B cell (primary cell): ENCODE data around the gene CGB3. TPM values are rescaled to one million over a fixed set of nuclear protein-coding genes. Genes with fewer than 3 reads are reported as not detected.
"Not testable (repeated sequence)": the region's sequence is repeated elsewhere in the genome, so short reads cannot be mapped to it uniquely, and the experiment has no call there.

Experiments
- ATAC-seq: fragments of 200-7000 bp; cut with Tn5 transposase; one replicate; pipeline ENCODE4 v1.10.0; 2021; ENCODE audit warnings: low read depth, mild to moderate bottlenecking, moderate number of reproducible peaks, moderate library complexity
- CTCF ChIA-PET: fragments of 350-600 bp; sonication (Branson Sonifier 250); formaldehyde crosslinking; loops from one replicate; lab custom pipeline; 2021; ENCODE audit warnings: antibody characterized with exemption, inconsistent platforms; lab: Charles Lee
- POLR2A ChIA-PET: fragments of 350-600 bp; sonication (Branson Sonifier 250); formaldehyde crosslinking; loops from one replicate; lab custom pipeline; 2021; ENCODE audit warnings: antibody characterized with exemption; lab: Charles Lee
- DNase-seq: peaks from one replicate; pipeline ENCODE4 v3.0.0; 2013
- H2AFZ ChIP-seq: 2 replicates; pipeline ENCODE4 v1.6.1; 2012; ENCODE audit warnings: mild to moderate bottlenecking, low read depth, low read length; ENCODE audit not compliant: insufficient read depth, poor library complexity, severe bottlenecking
- H3K27ac ChIP-seq, 2 donors: 1 replicate in 1 of 2; 2 replicates in 1 of 2; pipeline ENCODE4 v1.5.1; 2012 to 2013; ENCODE audit warnings: low read length in 2 of 2, mild to moderate bottlenecking in 2 of 2, moderate library complexity in 1 of 2
- H3K27me3 ChIP-seq, 4 experiments: fragments of 200-600 bp in 1 of 4; sonication (generic) in 1 of 4; replicated peaks in 1 of 4; 1 replicate in 2 of 4; 2 replicates in 2 of 4; pipeline versions ENCODE4 v1.6.1 to v1.7.0; 2013 to 2016; ENCODE audit warnings: low read length in 3 of 4, mild to moderate bottlenecking in 2 of 4, mixed read lengths in 1 of 4, moderate library complexity in 1 of 4; ENCODE audit not compliant: insufficient read depth in 4 of 4, control insufficient read depth in 3 of 4; ENCODE audit errors: control extremely low read depth in 1 of 4
- H3K36me3 ChIP-seq, 2 experiments: replicated peaks in 1 of 2; 1 replicate in 1 of 2; 2 replicates in 1 of 2; pipeline versions ENCODE4 v1.6.1 to v1.7.1; 2013; ENCODE audit warnings: low read length in 1 of 2; ENCODE audit not compliant: insufficient read depth in 2 of 2, control insufficient read depth in 1 of 2; ENCODE audit errors: control extremely low read depth in 1 of 2, extremely low read depth in 1 of 2
- H3K4me1 ChIP-seq, 2 donors: fragments of 200-600 bp in 1 of 2; sonication (generic) in 1 of 2; 1 replicate in 1 of 2; 2 replicates in 1 of 2; pipeline versions ENCODE4 v1.5.1 to v1.6.1; 2013 to 2017; ENCODE audit warnings: low read length in 2 of 2; ENCODE audit not compliant: control insufficient read depth in 2 of 2, insufficient read depth in 2 of 2
- H3K4me2 ChIP-seq: replicated peaks from 2 replicates; pipeline ENCODE3; 2012; ENCODE audit warnings: mild to moderate bottlenecking, low read depth, low read length; ENCODE audit not compliant: poor library complexity, severe bottlenecking
- H3K4me3 ChIP-seq, 5 experiments: fragments of 200-600 bp in 1 of 5; sonication (generic) in 1 of 5; 1 replicate in 3 of 5; 2 replicates in 2 of 5; pipeline versions ENCODE4 v1.5.1 to v1.7.0; 2011 to 2016; ENCODE audit warnings: low read length in 4 of 5, mild to moderate bottlenecking in 4 of 5, low read depth in 2 of 5, control low read depth in 1 of 5, moderate library complexity in 1 of 5; ENCODE audit not compliant: insufficient read depth in 1 of 5; ENCODE audit errors: control extremely low read depth in 1 of 5, extremely low read depth in 1 of 5
- H3K79me2 ChIP-seq: fragments of 200-600 bp; sonication (generic); one replicate; pipeline ENCODE4 v1.6.0; 2016; ENCODE audit warnings: low read length; ENCODE audit not compliant: control insufficient read depth, insufficient read depth
- H3K9ac ChIP-seq: fragments of 200-600 bp; sonication (generic); 2 replicates; pipeline ENCODE4 v1.6.1; 2017; ENCODE audit warnings: mild to moderate bottlenecking, low read length, moderate library complexity
- H3K9me3 ChIP-seq, 3 donors: one replicate each; pipeline versions ENCODE4 v1.6.1 to v1.7.1; 2013; ENCODE audit warnings: low read length in 2 of 3; ENCODE audit not compliant: control insufficient read depth in 2 of 3, insufficient read depth in 1 of 3; ENCODE audit errors: control extremely low read depth in 1 of 3
- H4K20me1 ChIP-seq: 2 replicates; pipeline ENCODE4 v1.6.0; 2012; ENCODE audit warnings: mild to moderate bottlenecking, low read length; ENCODE audit not compliant: insufficient read depth, control insufficient read depth, poor library complexity, severe bottlenecking
- H3K27ac Mint-ChIP-seq: one replicate; pipeline ENCODE4 v1.8.0; 2021; ENCODE audit warnings: mixed read lengths
- H3K27me3 Mint-ChIP-seq: one replicate; pipeline ENCODE4 v1.8.0; 2021; ENCODE audit warnings: mixed read lengths
- H3K4me1 Mint-ChIP-seq: one replicate; pipeline ENCODE4 v1.8.0; 2021; ENCODE audit warnings: mixed read lengths
- H3K4me3 Mint-ChIP-seq: one replicate; pipeline ENCODE4 v1.8.0; 2021; ENCODE audit warnings: mixed read lengths
- H3K9me3 Mint-ChIP-seq: one replicate; pipeline ENCODE4 v1.8.0; 2022; ENCODE audit warnings: mixed read lengths; ENCODE audit not compliant: insufficient read depth
- CTCF ChIP-seq: fragments of 200-600 bp; IDR thresholded peaks from one replicate; pipeline ENCODE4 v1.8.0; 2022; ENCODE audit warnings: antibody characterized with exemption, mild to moderate bottlenecking
- EZH2 ChIP-seq: IDR thresholded peaks from 2 replicates; pipeline ENCODE4 v1.6.1; 2012; ENCODE audit warnings: borderline replicate concordance, low read depth, mild to moderate bottlenecking, moderate library complexity, low read length; ENCODE audit not compliant: insufficient read depth, poor library complexity, severe bottlenecking
- WGBS: methylation state at CpG from one replicate; pipeline ENCODE4 v1.1.5; 2013; ENCODE audit warnings: missing lambda C conversion rate; ENCODE audit not compliant: insufficient coverage; 5-methylcytosine and 5-hydroxymethylcytosine counted together
- intact Hi-C: fragments of 100-400 bp; cut with micrococcal nuclease; formaldehyde crosslinking; loops from one replicate; pipeline ENCODE4 v1.10.0; 2022
- polyA plus RNA-seq: library from polyadenylated mRNA; depleted of rRNA; stranded (reverse); fragments of >200 nt; gene quantifications from 2 replicates; pipeline ENCODE4 v1.2.3, GENCODE V29; 2012
- total RNA-seq, 2 donors: library from RNA; stranded (reverse); fragments of 120-200 nt in 1 of 2; gene quantifications; 1 replicate in 1 of 2; 2 replicates in 1 of 2; pipeline versions ENCODE4 v1.2.3 to v1.2.4, GENCODE V29; 2013 to 2022

The CGB3 gene
- total and polyA plus RNA-seq, 2 donors (not counting 1 experiment from before 2014, with no cell fraction given) = not detected

- Histone ChIP-seq H2AFZ (peak overlapping the region; percentile 88), H3K4me3 (peak overlapping the region in 4 of 5 experiments; percentile 52 to 73 (median 60)), H3K9ac (peak overlapping the region; percentile 72), H3K4me1 (peaks cover 25 to 40% of the 10 kb centered on the region in 2 donors), H3K4me2 (peak overlapping the region; percentile 99)
- H3K9me3 ChIP-seq, H3K27ac ChIP-seq, H3K36me3 ChIP-seq, H3K27me3 Mint-ChIP-seq, H4K20me1 ChIP-seq, H3K9me3 Mint-ChIP-seq, H3K79me2 ChIP-seq, ATAC-seq, H3K27me3 ChIP-seq: not testable (repeated sequence)
- intact Hi-C loops = loop anchor here (2.0 kb wide), 1 partner anchor 26 kb away; the partner anchor contains the start of genes GYS1 and RUVBL2
- WGBS = 4% methylated on average over 29 of the region's 50 CpGs
- Mint-ChIP-seq H3K4me3 (peak overlapping the region; percentile 89), H3K4me1 (peaks cover 34% of the 10 kb centered on the region), H3K27ac (peak overlapping the region; percentile 64)
- peak; percentile 53 for DNase-seq
- CTCF ChIA-PET = interaction anchor here (0.7 to 1.9 kb wide), 8 partner anchors 15 to 179 kb away, joined by 3 to 10 read pairs (median 3); partner anchors contain the start of genes GYS1, LIN7B and RUVBL2
- POLR2A ChIA-PET = interaction anchor here (1.0 to 1.5 kb wide), 3 partner anchors 25 to 132 kb away, joined by 5 to 7 read pairs (median 5); partner anchors contain the start of genes GYS1 and RUVBL2
Observed at GRCh38 chr19:49018388-49019241, 5.5 kb downstream of the CGB3 start.

DNA sequence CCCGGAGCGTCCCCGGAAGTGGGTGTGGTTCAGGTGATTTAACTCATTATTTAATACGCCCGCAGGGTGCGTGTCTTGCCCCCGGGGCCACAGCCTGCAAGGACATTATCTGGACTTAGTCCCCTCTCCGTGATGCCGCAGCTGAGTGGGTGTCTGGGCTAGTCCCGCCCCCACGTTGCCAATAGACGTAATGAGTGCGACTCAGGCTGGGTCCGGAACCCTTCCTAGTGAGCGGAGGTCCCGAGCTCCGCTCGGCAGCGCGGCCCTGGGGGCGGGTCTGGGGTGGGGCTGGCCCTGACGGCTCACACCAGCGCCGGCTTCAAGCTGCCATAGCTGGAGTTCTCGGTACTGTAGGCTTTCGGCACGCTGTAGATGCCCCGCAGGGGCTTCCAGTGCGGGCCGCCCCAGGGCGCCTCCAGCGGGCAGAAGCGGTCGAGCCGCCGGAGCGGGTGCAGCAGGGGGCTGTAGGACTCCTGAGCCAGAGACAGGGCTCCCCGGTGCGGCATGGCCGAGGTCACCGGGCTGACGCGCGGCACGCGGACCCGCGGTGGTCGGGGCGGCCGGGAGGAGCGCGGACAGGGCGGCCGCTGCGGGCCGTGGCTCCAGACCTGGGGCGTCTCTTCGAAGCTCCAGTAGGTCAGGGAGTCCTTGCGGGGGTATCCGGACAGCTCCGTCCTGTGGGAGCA is 6.3 kb downstream of the CGB3 start:
- peaks cover 0 to 4% of the 10 kb centered on the region in 2 experiments for H3K36me3 ChIP-seq
- no peaks in the 10 kb centered on the region for H3K79me2 ChIP-seq
- ChIA-PET POLR2A (interaction anchor here (0.6 to 1.5 kb wide), 3 partner anchors 18 to 131 kb away, joined by 3 to 7 read pairs (median 3); partner anchors contain the start of gene RUVBL2), CTCF (interaction anchor here (0.6 to 1.9 kb wide), 6 partner anchors 11 to 180 kb away, joined by 3 to 10 read pairs (median 4); partner anchors contain the start of genes GYS1, LIN7B and RUVBL2)
- Mint-ChIP-seq H3K4me1 (peaks cover 34% of the 10 kb centered on the region), H3K9me3 (no peaks in the 10 kb centered on the region), H3K27ac (peak overlapping the region; percentile 67), H3K27me3 (no peaks in the 10 kb centered on the region), H3K4me3 (peak overlapping the region; percentile 89)
- no peaks in the 10 kb centered on the region for H3K9me3 ChIP-seq
- DNase-seq (peak; percentile 82), ATAC-seq (peak; percentile 80)
- WGBS = under 1% methylated on average over 58 of the region's 62 CpGs
- peak overlapping the region; percentile 99 for H3K4me2 ChIP-seq
- peak overlapping the region in 4 of 5 experiments; percentile 52 to 73 (median 60) for H3K4me3 ChIP-seq
- peak overlapping the region; percentile 88 for H2AFZ ChIP-seq
- no peak for TF ChIP-seq EZH2
- TF ChIP-seq CTCF = peak; percentile 78
- H3K27ac ChIP-seq = peak overlapping the region in 1 of 2 donors; percentile 30
- H3K27me3 ChIP-seq = peaks cover 0 to 9% (median 2%) of the 10 kb centered on the region in 4 experiments
- H4K20me1 ChIP-seq = no peaks in the 10 kb centered on the region
- H3K4me1 ChIP-seq = peaks cover 25 to 40% of the 10 kb centered on the region in 2 donors
- H3K9ac ChIP-seq = peak overlapping the region; percentile 72
- intact Hi-C loops = loop anchor here (2.0 kb wide), 1 partner anchor 25 kb away; the partner anchor contains the start of genes GYS1 and RUVBL2
